Endodermal cell (in vitro differentiated cells): Measurements from ENCODE around the gene TMSB15B. TPM values are rescaled to one million over a fixed set of nuclear protein-coding genes. Genes with fewer than 3 reads are reported as not detected.

ENCODE experiments used
- total RNA-seq, 2 donors: library from RNA; stranded (reverse); fragmentation: NEBNext Ultra II Directional in 1 of 2; extraction: Animal tissue kit (Norgen Biotek cat#: 25700) in 1 of 2; gene quantifications; 2 replicates in 1 of 2; 3 replicates in 1 of 2; pipeline ENCODE4 v1.2.1, GENCODE V29; 2021

TMSB15B gene
- total RNA-seq, 2 donors from 2014 or later, result 19.3 to 21.0 TPM

Other genes starting within 250 kb of the TMSB15B start
- 10 to 100 TPM in 1 of 2 donors, 1 to 10 TPM in 1; 5.1 to 16.0 TPM for gene PLP1, start 185.8 kb upstream of the TMSB15B start, total RNA-seq
- gene RAB9B, start 130.4 kb upstream of the TMSB15B start, total RNA-seq, result under 1 TPM; 0.42 to 0.64 TPM
- not detected for gene H2BW1, start 51.1 kb downstream of the TMSB15B start, total RNA-seq
- gene H2BW2, start 77.3 kb downstream of the TMSB15B start, total RNA-seq, result not detected
- gene TMSB15C, start 113.6 kb downstream of the TMSB15B start, total RNA-seq, result 1 to 10 TPM; 7.1 to 8.4 TPM
- 1 to 10 TPM; 2.3 TPM for gene ZCCHC18, start 149.9 kb downstream of the TMSB15B start, total RNA-seq
- gene SLC25A53, start 194.4 kb downstream of the TMSB15B start, total RNA-seq, result 1 to 10 TPM; 2.0 to 4.4 TPM
- 10 to 100 TPM; 18.5 to 22.0 TPM for gene FAM199X, start 203.8 kb downstream of the TMSB15B start, total RNA-seq